T1000 (cell line): ENCODE measurements around the gene ABCE1.

Experiments used
- DNase-seq: peaks from one replicate; lab custom pipeline; 2025; ENCODE audit warnings: mixed read lengths; lab: John Stamatoyannopoulos, UW

The ABCE1 gene

DNA sequence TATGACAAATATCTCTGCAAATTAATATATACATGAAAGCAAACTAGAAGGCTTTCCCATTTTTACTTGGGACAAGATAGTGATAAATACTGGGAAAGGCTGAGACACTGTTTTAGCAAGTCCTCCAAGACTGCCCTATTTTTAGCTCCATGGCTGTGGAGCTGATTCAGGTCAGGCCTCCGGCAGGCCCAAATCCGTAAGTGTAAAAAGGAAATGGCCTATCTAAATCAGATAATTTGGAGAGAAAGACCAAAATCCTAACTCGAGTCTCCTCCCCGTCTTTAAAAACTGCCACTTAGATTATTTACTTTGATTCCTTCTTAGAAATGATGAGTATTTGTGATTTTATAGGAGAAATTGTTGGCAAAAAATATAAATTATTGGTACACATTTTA is 79.4 kb downstream of the ABCE1 start:
- no peak for DNase-seq

DNA sequence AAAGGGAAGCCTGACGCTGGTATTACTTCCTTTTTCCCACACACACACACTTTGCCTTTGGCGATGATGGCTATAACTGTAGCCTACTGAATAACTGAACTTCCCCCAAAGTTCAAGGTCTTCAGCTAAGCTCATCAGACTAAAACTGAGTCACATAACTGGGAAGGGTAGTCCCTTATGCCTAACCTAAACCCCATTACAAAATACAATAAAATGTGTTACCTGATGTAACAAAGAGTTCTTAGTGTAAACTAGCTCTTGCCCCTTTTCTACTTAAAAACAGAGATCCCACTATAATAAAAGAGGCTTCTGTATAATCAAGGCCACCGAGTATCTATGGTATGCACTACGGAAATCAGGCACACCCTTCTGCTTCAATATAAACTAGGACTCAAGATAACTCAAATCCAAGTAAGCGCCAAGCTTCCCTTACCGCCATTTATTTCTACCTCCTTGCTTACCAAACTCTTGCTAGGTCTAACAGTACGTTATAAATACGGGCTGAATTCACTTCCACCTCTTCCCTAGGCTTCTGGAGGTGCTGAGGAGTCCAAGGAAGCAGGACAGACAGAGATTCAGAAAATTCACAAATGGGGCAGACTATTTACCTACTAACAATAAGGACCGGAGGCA is 79.9 kb downstream of the ABCE1 start:
- no peak for DNase-seq

- DNase-seq = no peak
Observed at GRCh38 chr4:145178740-145179280, 80.7 kb downstream of the ABCE1 start.
